Transverse colon (tissue), 4 donors: ENCODE results near the gene CBX2. TPM values are rescaled to one million over a fixed set of nuclear protein-coding genes. Genes with fewer than 3 reads are reported as not detected.

Source experiments
- DNase-seq: peaks from one replicate; pipeline ENCODE4 v3.0.0-alpha.2; 2019
- H3K27ac ChIP-seq, 4 donors: fragments of 200-600 bp; sonication (generic); 2 replicates each; pipeline ENCODE4 v1.5.1; 2016 to 2018; ENCODE audit warnings: inconsistent platforms in 4 of 4
- H3K27me3 ChIP-seq: fragments of 200-600 bp; sonication (generic); 2 replicates; pipeline ENCODE4 v1.5.1; 2017; ENCODE audit warnings: inconsistent platforms
- H3K36me3 ChIP-seq, 4 donors: fragments of 200-600 bp; sonication (generic); 2 replicates each; pipeline ENCODE4 v1.5.1; 2017 to 2019; ENCODE audit warnings: inconsistent platforms in 4 of 4
- H3K4me1 ChIP-seq, 4 donors: fragments of 200-600 bp; sonication (generic); 2 replicates each; pipeline ENCODE4 v1.5.1; 2017 to 2020; ENCODE audit warnings: inconsistent platforms in 4 of 4
- H3K4me3 ChIP-seq, 4 donors: fragments of 200-600 bp; sonication (generic); 1 replicate in 1 of 4; 2 replicates in 3 of 4; pipeline versions ENCODE4 v1.5.1 to v1.6.1; 2017 to 2019; ENCODE audit warnings: inconsistent platforms in 4 of 4
- H3K9me3 ChIP-seq, 2 donors: fragments of 200-600 bp; sonication (generic); 2 replicates each; pipeline ENCODE4 v1.5.1; 2017 to 2019; ENCODE audit warnings: inconsistent platforms in 2 of 2
- EP300 ChIP-seq: sonication (generic); formaldehyde crosslinking; IDR thresholded peaks from one replicate; pipeline ENCODE4 v1.6.1; 2017; ENCODE audit warnings: antibody characterized with exemption, low read depth
- POLR2A ChIP-seq: fragments of 450-650 bp; IDR thresholded peaks from one replicate; pipeline ENCODE4 v1.6.1; 2016; ENCODE audit warnings: antibody characterized with exemption, mild to moderate bottlenecking, moderate library complexity
- POLR2AphosphoS5 ChIP-seq, 3 donors: sonication (generic); formaldehyde crosslinking; IDR thresholded peaks; one replicate each; pipeline ENCODE4 v1.6.1; 2016; ENCODE audit warnings: antibody characterized with exemption in 3 of 3
- WGBS, 2 donors: methylation state at CpG; one replicate each; pipeline ENCODE4 v1.1.5; 2018; ENCODE audit warnings: low coverage in 1 of 2; 5-methylcytosine and 5-hydroxymethylcytosine counted together
- in situ Hi-C, 4 donors: fragments of 200-750 bp; cut with MboI; loops; one replicate each; pipeline versions ENCODE4 v1.15.0 to v1.15.1; 2017; ENCODE audit warnings: low sequenced_read_pairs in 3 of 4, low pct_ligation_motif_present in 1 of 4, low pct_unique_long_range_greater_than_20kb in 1 of 4
- intact Hi-C: fragments of 100-400 bp; cut with DNase I; formaldehyde crosslinking; loops from one replicate; pipeline ENCODE4 v1.15.1; 2023; ENCODE audit warnings: low total_unique reads
- total RNA-seq, 4 donors: library from RNA; depleted of rRNA; stranded (reverse); fragments of >200 nt; gene quantifications; one replicate each; pipeline ENCODE4 v1.1.0, GENCODE V29; 2016
- TF ChIP-seq, protein P1 (sequence below), 5 experiments: fragments of 200-600 bp in 3 of 5; fragments of 450-650 bp in 2 of 5; sonication (generic) in 3 of 5; IDR thresholded peaks; 1 replicate in 2 of 5; 2 replicates in 3 of 5; pipeline ENCODE4 v1.5.1; 2016 to 2017; ENCODE audit warnings: antibody characterized with exemption in 5 of 5, inconsistent platforms in 3 of 5, mild to moderate bottlenecking in 2 of 5, moderate library complexity in 1 of 5

Gene CBX2
- total RNA-seq, 4 donors from 2014 or later, result 0.27 to 0.64 TPM; not detected in 2

DNA sequence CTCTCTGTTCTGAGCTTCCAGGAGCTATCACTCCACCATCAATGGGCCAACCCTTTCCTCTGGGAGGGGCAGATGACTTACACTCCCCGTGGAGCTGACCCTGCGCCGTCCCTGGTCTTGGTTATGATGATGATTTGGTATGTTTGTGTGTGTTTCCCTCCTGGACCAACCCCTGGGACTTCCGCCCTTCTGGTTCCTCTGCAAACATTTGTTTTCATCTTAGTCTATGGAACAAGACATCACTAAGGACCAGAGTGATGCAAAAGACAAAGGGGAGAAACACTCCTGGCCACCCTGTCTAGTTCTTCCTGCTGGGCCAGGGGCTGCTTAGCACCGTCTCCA, 47.6 kb downstream of the CBX2 start:
- DNase-seq, result no peak
- H3K9me3 ChIP-seq, result no peaks in the 10 kb centered on the region
- H3K27me3 ChIP-seq, result peaks cover 11% of the 10 kb centered on the region
- TF ChIP-seq POLR2A, result no peak
- no peak for TF ChIP-seq POLR2AphosphoS5 (IDR thresholded peaks at IDR 0.05)
- TF ChIP-seq, protein P1, sequence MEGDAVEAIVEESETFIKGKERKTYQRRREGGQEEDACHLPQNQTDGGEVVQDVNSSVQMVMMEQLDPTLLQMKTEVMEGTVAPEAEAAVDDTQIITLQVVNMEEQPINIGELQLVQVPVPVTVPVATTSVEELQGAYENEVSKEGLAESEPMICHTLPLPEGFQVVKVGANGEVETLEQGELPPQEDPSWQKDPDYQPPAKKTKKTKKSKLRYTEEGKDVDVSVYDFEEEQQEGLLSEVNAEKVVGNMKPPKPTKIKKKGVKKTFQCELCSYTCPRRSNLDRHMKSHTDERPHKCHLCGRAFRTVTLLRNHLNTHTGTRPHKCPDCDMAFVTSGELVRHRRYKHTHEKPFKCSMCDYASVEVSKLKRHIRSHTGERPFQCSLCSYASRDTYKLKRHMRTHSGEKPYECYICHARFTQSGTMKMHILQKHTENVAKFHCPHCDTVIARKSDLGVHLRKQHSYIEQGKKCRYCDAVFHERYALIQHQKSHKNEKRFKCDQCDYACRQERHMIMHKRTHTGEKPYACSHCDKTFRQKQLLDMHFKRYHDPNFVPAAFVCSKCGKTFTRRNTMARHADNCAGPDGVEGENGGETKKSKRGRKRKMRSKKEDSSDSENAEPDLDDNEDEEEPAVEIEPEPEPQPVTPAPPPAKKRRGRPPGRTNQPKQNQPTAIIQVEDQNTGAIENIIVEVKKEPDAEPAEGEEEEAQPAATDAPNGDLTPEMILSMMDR (IDR thresholded peaks at IDR 0.05), result no peak
- no peak for TF ChIP-seq EP300
- no peak overlapping the region for H3K27ac ChIP-seq
- no peak overlapping the region for H3K4me3 ChIP-seq
- in situ Hi-C loops (no loop called here), intact Hi-C loops (no loop called here)
- H3K4me1 ChIP-seq, result peaks cover 2 to 10% (median 6%) of the 10 kb centered on the region in 4 donors
- WGBS, 2 donors, result 83 to 95% methylated on average over 1 to 5 of the region's 5 CpGs
- H3K36me3 ChIP-seq, result no peaks in the 10 kb centered on the region

- in situ Hi-C loops (no loop called here), intact Hi-C loops (no loop called here)
- Histone ChIP-seq H3K36me3 (no peaks in the 10 kb centered on the region), H3K4me1 (peaks cover 9 to 15% (median 13%) of the 10 kb centered on the region in 4 donors), H3K27me3 (peaks cover 11% of the 10 kb centered on the region), H3K27ac (no peak overlapping the region), H3K4me3 (no peak overlapping the region), H3K9me3 (no peaks in the 10 kb centered on the region)
- WGBS, 2 donors, result 53 to 59% methylated on average over 3 to 11 of the region's 11 CpGs
- TF ChIP-seq EP300, result no peak
- no peak for TF ChIP-seq POLR2AphosphoS5 (IDR thresholded peaks at IDR 0.05)
- TF ChIP-seq, protein P1 (IDR thresholded peaks at IDR 0.05), result no peak
- no peak for TF ChIP-seq POLR2A
- no peak for DNase-seq
Measured at GRCh38 chr17:79826204-79826680, 48.3 kb downstream of the CBX2 start.

GRCh38 chr17:79826841-79827578, 49.1 kb downstream of the CBX2 start:
- in situ Hi-C loops, result no loop called here
- Histone ChIP-seq H3K27me3 (peaks cover 11% of the 10 kb centered on the region), H3K4me1 (peaks cover 17 to 22% (median 20%) of the 10 kb centered on the region in 4 donors), H3K4me3 (no peak overlapping the region), H3K36me3 (no peaks in the 10 kb centered on the region), H3K27ac (no peak overlapping the region), H3K9me3 (no peaks in the 10 kb centered on the region)
- intact Hi-C loops, result no loop called here
- TF ChIP-seq, protein P1 (IDR thresholded peaks at IDR 0.05), result no peak
- no peak for TF ChIP-seq POLR2AphosphoS5 (IDR thresholded peaks at IDR 0.05)
- no peak for TF ChIP-seq EP300
- TF ChIP-seq POLR2A, result no peak
- no peak for DNase-seq
- 88 to 91% methylated on average over 11 to 26 of the region's 26 CpGs for WGBS, 2 donors

DNA sequence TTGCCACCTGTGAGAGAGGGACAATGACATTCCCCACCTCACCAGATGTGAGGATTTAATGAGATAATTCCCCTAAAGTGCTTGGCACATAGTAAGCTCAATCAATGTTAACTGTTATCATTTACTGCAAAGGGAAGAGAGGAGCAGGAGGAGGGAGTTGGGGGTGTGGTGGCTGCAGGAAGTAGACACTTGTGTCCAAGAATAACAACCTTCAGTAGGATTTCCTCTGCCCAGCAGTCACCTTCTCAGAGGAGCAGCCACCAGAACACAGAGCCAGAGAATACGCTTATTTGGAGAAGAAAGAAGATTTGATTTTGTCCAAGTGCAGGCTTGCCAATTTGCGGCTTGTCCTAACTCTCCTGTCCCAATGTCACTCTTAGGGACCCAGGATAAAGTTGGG, 51.1 kb downstream of the CBX2 start:
- TF ChIP-seq POLR2A (no peak), EP300 (no peak), POLR2AphosphoS5 (IDR thresholded peaks at IDR 0.05) (no peak)
- TF ChIP-seq, protein P1 (IDR thresholded peaks at IDR 0.05), result no peak

More for the DNA sequence above, 51.1 kb downstream of the CBX2 start:
- Histone ChIP-seq H3K4me3 (no peak overlapping the region), H3K36me3 (peaks cover 0 to 6% (median under 1%) of the 10 kb centered on the region in 4 donors), H3K27ac (peak overlapping the region in 1 of 4 donors; percentile 17), H3K4me1 (peaks cover 29 to 35% (median 32%) of the 10 kb centered on the region in 4 donors), H3K9me3 (no peaks in the 10 kb centered on the region), H3K27me3 (peaks cover 11% of the 10 kb centered on the region)
- DNase-seq, result no peak
- intact Hi-C loops (no loop called here), in situ Hi-C loops (no loop called here)
- WGBS, 2 donors, result 78% methylated on average over 2 of the region's 2 CpGs; no CpG with 5 or more reads in 1 of the 2 donors
